GM19025 (cell line): Measurements from ENCODE around the gene HDX.
"Not testable (repeated sequence)": the region's sequence is repeated elsewhere in the genome, so short reads cannot be mapped to it uniquely, and the experiment has no call there.

ENCODE experiments used
- ATAC-seq: cut with Tn5 transposase; IDR thresholded peaks from one replicate; pipeline ENCODE4 v1.9.1; 2021; ENCODE audit warnings: mild to moderate bottlenecking, low read depth, moderate library complexity; ENCODE audit not compliant: unreplicated experiment

HDX gene

GRCh38 chrX:84501798-84502628 lies at the start of gene HDX:
HDX (minus strand) TSS chrX:84502453; CDS start chrX:84475397, 27,056 bp downstream.
- ATAC-seq, result peak; percentile 89

GRCh38 chrX:84541315-84541714 lies 39.1 kb upstream of the HDX start:
- not testable (repeated sequence) for ATAC-seq

- ATAC-seq, result not testable (repeated sequence)
Observed at GRCh38 chrX:84537627-84538026, 35.4 kb upstream of the HDX start.

GRCh38 chrX:84488426-84488825 lies 13.8 kb downstream of the HDX start:
- no peak for ATAC-seq

GRCh38 chrX:84487365-84488353 lies 14.6 kb downstream of the HDX start:
- peak; percentile 100 for ATAC-seq

- ATAC-seq, result no peak
Observed at GRCh38 chrX:84479086-84479485, 23.2 kb downstream of the HDX start.

- ATAC-seq, result no peak
Observed at GRCh38 chrX:84477114-84477513, 25.1 kb downstream of the HDX start.

GRCh38 chrX:84475596-84475995 lies 26.7 kb downstream of the HDX start:
- ATAC-seq, result no peak

- ATAC-seq, result no peak
Observed at GRCh38 chrX:84475101-84475500, 27.2 kb downstream of the HDX start.

- no peak for ATAC-seq
Observed at GRCh38 chrX:84469226-84469625, 33.0 kb downstream of the HDX start.

- ATAC-seq, result no peak
Observed at GRCh38 chrX:84467898-84468297, 34.4 kb downstream of the HDX start.

- ATAC-seq, result no peak
Observed at GRCh38 chrX:84453351-84454246, 48.7 kb downstream of the HDX start.

GRCh38 chrX:84441143-84441542 lies 61.1 kb downstream of the HDX start:
- no peak for ATAC-seq

GRCh38 chrX:84415140-84415539 lies 87.1 kb downstream of the HDX start:
- ATAC-seq, result no peak

GRCh38 chrX:84363663-84364062 lies 138.6 kb downstream of the HDX start:
- ATAC-seq, result no peak

GRCh38 chrX:84363051-84363450 lies 139.2 kb downstream of the HDX start:
- ATAC-seq, result no peak

- no peak for ATAC-seq
Observed at GRCh38 chrX:84362184-84362838, 139.9 kb downstream of the HDX start.

- no peak for ATAC-seq
Observed at GRCh38 chrX:84358271-84358670, 144.0 kb downstream of the HDX start.

- ATAC-seq, result no peak
Observed at GRCh38 chrX:84357296-84357695, 145.0 kb downstream of the HDX start.

GRCh38 chrX:84340968-84341367 lies 161.3 kb downstream of the HDX start:
- ATAC-seq, result no peak
